Measurements from ENCODE around the gene OPALIN.

Gene OPALIN

GRCh38 chr10:96369890-96370583, 11.2 kb upstream of the OPALIN start:
- H3K9me2 ChIP-seq (replicated peaks; ENCODE audit: low read depth, low read length), result no peaks in the 10 kb centered on the region
- H3K79me2 ChIP-seq (ENCODE audit: insufficient read depth, low read length), result no peaks in the 10 kb centered on the region
- no peak overlapping the region for H3K9ac ChIP-seq (ENCODE audit: low read depth, low read length, poor library complexity, severe bottlenecking)
- no peaks in the 10 kb centered on the region for H3K27me3 ChIP-seq (ENCODE audit: insufficient read depth, low read length, poor library complexity, severe bottlenecking)
- no peak overlapping the region; the same call in 1 of the 2 replicates for H2AFZ ChIP-seq (ENCODE audit: low read length)
- H3K4me3 ChIP-seq (ENCODE audit: low read length, poor library complexity, severe bottlenecking), result no peak overlapping the region
- no peaks in the 10 kb centered on the region for H4K20me1 ChIP-seq (ENCODE audit: insufficient read depth, low read length, poor library complexity, severe bottlenecking)
- TF ChIP-seq EZH2phosphoT487 (IDR thresholded peaks at IDR 0.05; ENCODE audit: borderline replicate concordance), result no peak
- no peak for TF ChIP-seq CTCF (conservative IDR thresholded peaks at IDR 0.05; ENCODE audit: low read length)
- no peaks in the 10 kb centered on the region for H3F3A ChIP-seq (ENCODE audit: low read depth)
- no peaks in the 10 kb centered on the region for H3K36me3 ChIP-seq (ENCODE audit: insufficient read depth, low read length)
- H3K9me3 ChIP-seq (ENCODE audit: insufficient read depth, low read depth, low read length), result no peaks in the 10 kb centered on the region
- no peaks in the 10 kb centered on the region for H3K4me1 ChIP-seq (ENCODE audit: insufficient read depth, low read length, poor library complexity, severe bottlenecking)
- H3K4me2 ChIP-seq (ENCODE audit: low read depth, low read length, poor library complexity, severe bottlenecking), result no peak overlapping the region

- TF ChIP-seq CTCF (conservative IDR thresholded peaks at IDR 0.05; ENCODE audit: low read length), result no peak
- no peak for TF ChIP-seq EZH2phosphoT487 (IDR thresholded peaks at IDR 0.05; ENCODE audit: borderline replicate concordance)
- no peaks in the 10 kb centered on the region for H3K9me2 ChIP-seq (replicated peaks; ENCODE audit: low read depth, low read length)
- no peaks in the 10 kb centered on the region for H3K9me3 ChIP-seq (ENCODE audit: insufficient read depth, low read depth, low read length)
- H3K36me3 ChIP-seq (ENCODE audit: insufficient read depth, low read length), result no peaks in the 10 kb centered on the region
- no peak overlapping the region for H3K4me3 ChIP-seq (ENCODE audit: low read length, poor library complexity, severe bottlenecking)
- no peak overlapping the region for H3K4me2 ChIP-seq (ENCODE audit: low read depth, low read length, poor library complexity, severe bottlenecking)
- H3K4me1 ChIP-seq (ENCODE audit: insufficient read depth, low read length, poor library complexity, severe bottlenecking), result no peaks in the 10 kb centered on the region
- H3K27me3 ChIP-seq (ENCODE audit: insufficient read depth, low read length, poor library complexity, severe bottlenecking), result no peaks in the 10 kb centered on the region
- no peaks in the 10 kb centered on the region for H3K79me2 ChIP-seq (ENCODE audit: insufficient read depth, low read length)
- H3F3A ChIP-seq (ENCODE audit: low read depth), result no peaks in the 10 kb centered on the region
- no peak overlapping the region for H3K9ac ChIP-seq (ENCODE audit: low read depth, low read length, poor library complexity, severe bottlenecking)
- no peak overlapping the region for H2AFZ ChIP-seq (ENCODE audit: low read length)
- no peaks in the 10 kb centered on the region for H4K20me1 ChIP-seq (ENCODE audit: insufficient read depth, low read length, poor library complexity, severe bottlenecking)
Measured at GRCh38 chr10:96368971-96369370, 10.2 kb upstream of the OPALIN start.

- TF ChIP-seq EZH2phosphoT487 (IDR thresholded peaks at IDR 0.05; ENCODE audit: borderline replicate concordance), result no peak
- no peak for TF ChIP-seq CTCF (conservative IDR thresholded peaks at IDR 0.05; ENCODE audit: low read length)
- Histone ChIP-seq H3K9me3 (ENCODE audit: insufficient read depth, low read depth, low read length) (no peaks in the 10 kb centered on the region), H3F3A (ENCODE audit: low read depth) (no peaks in the 10 kb centered on the region), H3K79me2 (ENCODE audit: insufficient read depth, low read length) (no peaks in the 10 kb centered on the region), H3K36me3 (ENCODE audit: insufficient read depth, low read length) (no peaks in the 10 kb centered on the region), H3K27me3 (ENCODE audit: insufficient read depth, low read length, poor library complexity, severe bottlenecking) (no peaks in the 10 kb centered on the region), H3K4me3 (ENCODE audit: low read length, poor library complexity, severe bottlenecking) (no peak overlapping the region), H4K20me1 (ENCODE audit: insufficient read depth, low read length, poor library complexity, severe bottlenecking) (no peaks in the 10 kb centered on the region), H3K9me2 (replicated peaks; ENCODE audit: low read depth, low read length) (no peaks in the 10 kb centered on the region), H2AFZ (ENCODE audit: low read length) (no peak overlapping the region), H3K4me1 (ENCODE audit: insufficient read depth, low read length, poor library complexity, severe bottlenecking) (no peaks in the 10 kb centered on the region), H3K4me2 (ENCODE audit: low read depth, low read length, poor library complexity, severe bottlenecking) (no peak overlapping the region), H3K9ac (ENCODE audit: low read depth, low read length, poor library complexity, severe bottlenecking) (no peak overlapping the region)
Measured at GRCh38 chr10:96367470-96367869, 8.7 kb upstream of the OPALIN start.
